Sigmoid colon (tissue), 3 donors: ENCODE measurements around the gene SMAGP.

Experiments
- POLR2A ChIP-seq, 2 donors: fragments of 450-650 bp; IDR thresholded peaks; one replicate each; pipeline ENCODE4 v1.6.1; 2016; ENCODE audit warnings: antibody characterized with exemption in 2 of 2, mild to moderate bottlenecking in 2 of 2, moderate library complexity in 2 of 2
- TF ChIP-seq, protein P1 (sequence below), 4 experiments: fragments of 450-650 bp in 3 of 4; fragments of 200-600 bp in 1 of 4; IDR thresholded peaks; one replicate each; pipeline ENCODE4 v1.5.1; 2016 to 2019; ENCODE audit warnings: antibody characterized with exemption in 4 of 4, mild to moderate bottlenecking in 3 of 4, moderate library complexity in 2 of 4

DNA sequence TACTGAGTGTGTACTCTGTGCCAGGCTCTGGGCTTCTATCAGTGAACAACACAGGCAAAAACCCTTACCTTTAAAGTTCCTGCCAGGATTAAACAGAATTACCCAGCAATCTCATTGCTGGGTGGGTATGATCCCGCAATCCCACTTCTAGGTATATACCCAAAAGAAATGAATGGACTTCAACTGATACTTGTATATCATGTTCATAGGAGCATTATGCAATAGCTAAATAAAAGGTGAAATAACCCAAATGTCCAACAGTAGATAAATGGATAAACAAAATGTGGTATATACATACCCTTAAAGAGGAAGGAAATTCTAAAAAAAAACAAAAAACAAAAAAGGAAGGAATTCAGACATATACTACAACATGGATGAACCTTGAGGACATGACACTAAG, 16.9 kb downstream of the SMAGP start:
- TF ChIP-seq, protein P1, sequence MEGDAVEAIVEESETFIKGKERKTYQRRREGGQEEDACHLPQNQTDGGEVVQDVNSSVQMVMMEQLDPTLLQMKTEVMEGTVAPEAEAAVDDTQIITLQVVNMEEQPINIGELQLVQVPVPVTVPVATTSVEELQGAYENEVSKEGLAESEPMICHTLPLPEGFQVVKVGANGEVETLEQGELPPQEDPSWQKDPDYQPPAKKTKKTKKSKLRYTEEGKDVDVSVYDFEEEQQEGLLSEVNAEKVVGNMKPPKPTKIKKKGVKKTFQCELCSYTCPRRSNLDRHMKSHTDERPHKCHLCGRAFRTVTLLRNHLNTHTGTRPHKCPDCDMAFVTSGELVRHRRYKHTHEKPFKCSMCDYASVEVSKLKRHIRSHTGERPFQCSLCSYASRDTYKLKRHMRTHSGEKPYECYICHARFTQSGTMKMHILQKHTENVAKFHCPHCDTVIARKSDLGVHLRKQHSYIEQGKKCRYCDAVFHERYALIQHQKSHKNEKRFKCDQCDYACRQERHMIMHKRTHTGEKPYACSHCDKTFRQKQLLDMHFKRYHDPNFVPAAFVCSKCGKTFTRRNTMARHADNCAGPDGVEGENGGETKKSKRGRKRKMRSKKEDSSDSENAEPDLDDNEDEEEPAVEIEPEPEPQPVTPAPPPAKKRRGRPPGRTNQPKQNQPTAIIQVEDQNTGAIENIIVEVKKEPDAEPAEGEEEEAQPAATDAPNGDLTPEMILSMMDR (IDR thresholded peaks at IDR 0.05): no peak
- TF ChIP-seq POLR2A (IDR thresholded peaks at IDR 0.05): no peak
